Ascending aorta (tissue), 2 donors: ENCODE results near the gene BNC2. TPM values are rescaled to one million over a fixed set of nuclear protein-coding genes. Genes with fewer than 3 reads are reported as not detected.

Experiments used
- DNase-seq, 2 donors: peaks; one replicate each; pipeline ENCODE4 v3.0.0-alpha.2; 2019; ENCODE audit warnings: low spot score in 2 of 2
- H3K27ac ChIP-seq, 2 donors: fragments of 200-600 bp; sonication (generic); one replicate each; pipeline ENCODE4 v1.5.1; 2016 to 2017; ENCODE audit warnings: mild to moderate bottlenecking in 1 of 2
- H3K27me3 ChIP-seq: fragments of 200-600 bp; sonication (generic); one replicate; pipeline ENCODE4 v1.5.1; 2017
- H3K36me3 ChIP-seq, 2 donors: fragments of 200-600 bp; sonication (generic); one replicate each; pipeline ENCODE4 v1.5.1; 2016
- H3K4me1 ChIP-seq, 2 donors: fragments of 200-600 bp; sonication (generic); one replicate each; pipeline ENCODE4 v1.5.1; 2016 to 2017; ENCODE audit warnings: mild to moderate bottlenecking in 1 of 2
- H3K4me3 ChIP-seq, 2 donors: fragments of 200-600 bp; sonication (generic); one replicate each; pipeline ENCODE4 v1.5.1; 2016 to 2017; ENCODE audit warnings: mild to moderate bottlenecking in 1 of 2
- H3K9me3 ChIP-seq, 2 donors: fragments of 200-600 bp; sonication (generic); one replicate each; pipeline ENCODE4 v1.5.1; 2016
- CTCF ChIP-seq, 3 experiments: fragments of 200-600 bp in 2 of 3; fragments of 450-650 bp in 1 of 3; sonication (generic) in 2 of 3; IDR thresholded peaks; one replicate each; pipeline ENCODE4 v1.5.1; 2016 to 2019; ENCODE audit warnings: antibody characterized with exemption in 3 of 3, mild to moderate bottlenecking in 1 of 3, moderate library complexity in 1 of 3
- intact Hi-C: fragments of 100-400 bp; cut with DNase I; formaldehyde crosslinking; loops from one replicate; pipeline ENCODE4 v1.15.1; 2023
- total RNA-seq: library from RNA; depleted of rRNA; stranded (reverse); fragments of >200 nt; gene quantifications from one replicate; pipeline ENCODE4 v1.1.0, GENCODE V29; 2016

BNC2 gene
- total RNA-seq, 1 donor from 2014 or later, result 25.5 TPM

GRCh38 chr9:16595227-16595626 lies 275.2 kb downstream of the BNC2 start:
- intact Hi-C loops, result no loop called here
- H3K27ac ChIP-seq, result no peak overlapping the region
- TF ChIP-seq CTCF (IDR thresholded peaks at IDR 0.05), result no peak

GRCh38 chr9:16594787-16595186 lies 275.7 kb downstream of the BNC2 start:
- intact Hi-C loops, result no loop called here
- no peak for TF ChIP-seq CTCF (IDR thresholded peaks at IDR 0.05)
- Histone ChIP-seq H3K27me3 (no peaks in the 10 kb centered on the region), H3K36me3 (no peaks in the 10 kb centered on the region), H3K27ac (no peak overlapping the region), H3K4me1 (no peaks in the 10 kb centered on the region), H3K9me3 (no peaks in the 10 kb centered on the region), H3K4me3 (no peak overlapping the region)
- DNase-seq, result no peak

More at GRCh38 chr9:16595227-16595626, 275.2 kb downstream of the BNC2 start:
- no peaks in the 10 kb centered on the region for H3K36me3 ChIP-seq
- no peak for DNase-seq
- H3K4me3 ChIP-seq, result no peak overlapping the region
- H3K9me3 ChIP-seq, result no peaks in the 10 kb centered on the region
- no peaks in the 10 kb centered on the region for H3K27me3 ChIP-seq
- no peaks in the 10 kb centered on the region for H3K4me1 ChIP-seq

- Histone ChIP-seq H3K4me3 (no peak overlapping the region), H3K27me3 (no peaks in the 10 kb centered on the region), H3K27ac (no peak overlapping the region), H3K36me3 (no peaks in the 10 kb centered on the region), H3K9me3 (no peaks in the 10 kb centered on the region), H3K4me1 (no peaks in the 10 kb centered on the region)
- no peak for DNase-seq
- intact Hi-C loops, result no loop called here
- TF ChIP-seq CTCF (IDR thresholded peaks at IDR 0.05), result no peak
These were observed 276.7 kb downstream of the BNC2 start for GRCh38 chr9:16593746-16594145.

GRCh38 chr9:16591092-16591491 lies 279.4 kb downstream of the BNC2 start:
- H3K36me3 ChIP-seq, result no peaks in the 10 kb centered on the region
- H3K4me3 ChIP-seq, result no peak overlapping the region
- no peak for DNase-seq
- H3K4me1 ChIP-seq, result no peaks in the 10 kb centered on the region
- intact Hi-C loops, result no loop called here
- no peak overlapping the region for H3K27ac ChIP-seq
- TF ChIP-seq CTCF (IDR thresholded peaks at IDR 0.05), result no peak
- H3K27me3 ChIP-seq, result no peaks in the 10 kb centered on the region
- no peaks in the 10 kb centered on the region for H3K9me3 ChIP-seq

- H3K4me1 ChIP-seq, result peaks cover 0 to 3% of the 10 kb centered on the region in 2 donors
- intact Hi-C loops, result no loop called here
- TF ChIP-seq CTCF (IDR thresholded peaks at IDR 0.05), result no peak
- H3K27me3 ChIP-seq, result no peaks in the 10 kb centered on the region
- H3K36me3 ChIP-seq, result no peaks in the 10 kb centered on the region
- H3K9me3 ChIP-seq, result no peaks in the 10 kb centered on the region
- no peak overlapping the region for H3K27ac ChIP-seq
- H3K4me3 ChIP-seq, result no peak overlapping the region
- no peak for DNase-seq
These were observed 284.9 kb downstream of the BNC2 start for GRCh38 chr9:16585591-16585990.

- H3K4me1 ChIP-seq, result peaks cover 0 to 7% of the 10 kb centered on the region in 2 donors
- no peak overlapping the region for H3K27ac ChIP-seq
- intact Hi-C loops, result loop anchor here (5.0 to 10.0 kb wide), 2 partner anchors 75 to 147 kb away; no protein-coding TSS in a partner anchor
These were observed 290.5 kb downstream of the BNC2 start for GRCh38 chr9:16579872-16580432.

More at GRCh38 chr9:16579872-16580432, 290.5 kb downstream of the BNC2 start:
- Histone ChIP-seq H3K4me3 (no peak overlapping the region), H3K27me3 (no peaks in the 10 kb centered on the region), H3K36me3 (no peaks in the 10 kb centered on the region), H3K9me3 (no peaks in the 10 kb centered on the region)
- no peak for TF ChIP-seq CTCF (IDR thresholded peaks at IDR 0.05)
- no peak for DNase-seq
